GM18951 (cell line): ENCODE results near the gene MASP1.

ENCODE experiments used
- POLR2A ChIP-seq: IDR thresholded peaks from 4 replicates; pipeline ENCODE4 v1.6.1; 2011; ENCODE audit warnings: mild to moderate bottlenecking; ENCODE audit not compliant: insufficient read length, insufficient read depth; ENCODE audit errors: extremely low read depth
- in situ Hi-C: fragments of 300-500 bp; cut with MboI; formaldehyde crosslinking; loops from one replicate; pipeline ENCODE4 v1.12.0; 2022; ENCODE audit warnings: low sequenced_read_pairs, mixed read lengths, inconsistent platforms; ENCODE audit not compliant: unreplicated experiment

MASP1 gene

GRCh38 chr3:187310226-187310625 lies 18.7 kb upstream of the MASP1 start:
- no peak for TF ChIP-seq POLR2A
- in situ Hi-C loops: no loop called here

- in situ Hi-C loops: no loop called here
- TF ChIP-seq POLR2A: no peak
Measured at GRCh38 chr3:187305881-187306280, 14.3 kb upstream of the MASP1 start.

- in situ Hi-C loops: no loop called here
Measured at GRCh38 chr3:187299611-187300010, 8.1 kb upstream of the MASP1 start.

GRCh38 chr3:187296911-187297310 lies 5.4 kb upstream of the MASP1 start:
- in situ Hi-C loops: no loop called here
- no peak for TF ChIP-seq POLR2A

More at GRCh38 chr3:187299611-187300010, 8.1 kb upstream of the MASP1 start:
- TF ChIP-seq POLR2A: no peak

- TF ChIP-seq POLR2A: no peak
- in situ Hi-C loops: no loop called here
Measured at GRCh38 chr3:187296058-187296457, 4.5 kb upstream of the MASP1 start.

GRCh38 chr3:187295316-187296034 lies 3.9 kb upstream of the MASP1 start:
- in situ Hi-C loops: no loop called here
- TF ChIP-seq POLR2A: no peak

- no peak for TF ChIP-seq POLR2A
- in situ Hi-C loops: no loop called here
Measured at GRCh38 chr3:187293516-187294430, 2.2 kb upstream of the MASP1 start.

GRCh38 chr3:187292631-187293515 lies 1.3 kb upstream of the MASP1 start:
- no peak for TF ChIP-seq POLR2A
- in situ Hi-C loops: no loop called here

- TF ChIP-seq POLR2A: no peak
- in situ Hi-C loops: no loop called here
Measured at GRCh38 chr3:187292181-187292580, 644 bp upstream of the MASP1 start.

- TF ChIP-seq POLR2A: no peak
- in situ Hi-C loops: no loop called here
Measured at GRCh38 chr3:187291001-187291511, 481 bp downstream of the MASP1 start.

- no peak for TF ChIP-seq POLR2A
- in situ Hi-C loops: no loop called here
Measured at GRCh38 chr3:187290503-187290902, 1.0 kb downstream of the MASP1 start.

GRCh38 chr3:187288855-187289605 lies 2.5 kb downstream of the MASP1 start:
- TF ChIP-seq POLR2A: no peak
- in situ Hi-C loops: no loop called here
